ENCODE measurements around the gene MEP1B. TPM values are rescaled to one million over a fixed set of nuclear protein-coding genes. Genes with fewer than 3 reads are reported as not detected.

MEP1B gene
- total RNA-seq, 2 donors from 2014 or later, result not detected

DNA sequence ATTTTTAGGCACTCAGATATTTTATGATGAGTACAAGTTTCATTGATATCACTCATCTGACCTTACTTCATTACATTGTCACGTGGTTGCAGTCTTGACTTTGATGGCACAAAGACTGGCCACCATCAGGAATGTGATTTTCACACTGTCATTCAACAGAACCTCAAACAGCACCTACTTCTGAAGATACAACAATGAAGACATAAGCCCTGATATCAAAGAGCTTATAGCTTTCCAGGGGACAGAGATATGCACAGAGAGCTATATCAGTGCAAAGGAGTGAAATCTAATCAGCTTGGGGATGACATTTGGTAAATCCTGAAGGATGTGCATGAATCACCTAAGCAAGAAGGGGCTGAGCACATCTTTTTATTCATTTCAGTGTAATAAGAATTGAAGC is 72.3 kb downstream of the MEP1B start:
- DNase-seq (no peak), ATAC-seq (no peak)
- no peaks in the 10 kb centered on the region for H3K4me1 ChIP-seq
- H3K4me3 ChIP-seq, result no peak overlapping the region
- H3K27me3 ChIP-seq, result no peaks in the 10 kb centered on the region
- H3K27ac ChIP-seq, result no peak overlapping the region
- intact Hi-C loops (cut with DNase I), result no loop called here
- TF ChIP-seq POLR2A (IDR thresholded peaks at IDR 0.05), result no peak
- TF ChIP-seq, protein P1, sequence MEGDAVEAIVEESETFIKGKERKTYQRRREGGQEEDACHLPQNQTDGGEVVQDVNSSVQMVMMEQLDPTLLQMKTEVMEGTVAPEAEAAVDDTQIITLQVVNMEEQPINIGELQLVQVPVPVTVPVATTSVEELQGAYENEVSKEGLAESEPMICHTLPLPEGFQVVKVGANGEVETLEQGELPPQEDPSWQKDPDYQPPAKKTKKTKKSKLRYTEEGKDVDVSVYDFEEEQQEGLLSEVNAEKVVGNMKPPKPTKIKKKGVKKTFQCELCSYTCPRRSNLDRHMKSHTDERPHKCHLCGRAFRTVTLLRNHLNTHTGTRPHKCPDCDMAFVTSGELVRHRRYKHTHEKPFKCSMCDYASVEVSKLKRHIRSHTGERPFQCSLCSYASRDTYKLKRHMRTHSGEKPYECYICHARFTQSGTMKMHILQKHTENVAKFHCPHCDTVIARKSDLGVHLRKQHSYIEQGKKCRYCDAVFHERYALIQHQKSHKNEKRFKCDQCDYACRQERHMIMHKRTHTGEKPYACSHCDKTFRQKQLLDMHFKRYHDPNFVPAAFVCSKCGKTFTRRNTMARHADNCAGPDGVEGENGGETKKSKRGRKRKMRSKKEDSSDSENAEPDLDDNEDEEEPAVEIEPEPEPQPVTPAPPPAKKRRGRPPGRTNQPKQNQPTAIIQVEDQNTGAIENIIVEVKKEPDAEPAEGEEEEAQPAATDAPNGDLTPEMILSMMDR (IDR thresholded peaks at IDR 0.05), result no peak
- H3K36me3 ChIP-seq (replicated peaks in 1 of 2; ENCODE audit: insufficient read depth in 1 of 2, low read depth in 2 of 2), result no peaks in the 10 kb centered on the region
- 81 to 100% methylated on average over 1 of the region's 1 CpG for WGBS, 2 donors
- H3K9me3 ChIP-seq, result no peaks in the 10 kb centered on the region

DNA sequence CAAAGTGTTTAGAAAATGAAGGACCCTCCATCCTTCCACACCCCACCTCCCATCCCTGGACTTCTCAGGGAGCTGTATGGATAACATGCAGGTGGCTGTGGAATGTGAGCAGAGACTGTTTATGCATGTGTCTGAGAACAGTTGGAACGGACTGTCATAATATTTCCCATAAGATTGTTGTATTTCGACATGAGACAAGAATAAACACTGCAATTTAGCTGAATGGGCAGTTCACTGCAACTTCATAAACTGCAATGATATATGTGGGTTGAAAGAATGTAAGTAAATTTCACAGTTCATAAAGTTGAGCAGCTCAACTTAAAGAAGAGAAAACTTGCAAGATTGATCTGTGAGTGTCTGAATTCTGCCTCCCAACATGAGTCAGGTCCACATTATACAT is 74.6 kb downstream of the MEP1B start:
- H3K36me3 ChIP-seq (replicated peaks in 1 of 2; ENCODE audit: insufficient read depth in 1 of 2, low read depth in 2 of 2), result peaks cover 0 to 17% of the 10 kb centered on the region in 2 donors
- WGBS, 2 donors, result 83 to 84% methylated on average over 2 of the region's 2 CpGs
- no peaks in the 10 kb centered on the region for H3K27me3 ChIP-seq
- no peak overlapping the region for H3K4me3 ChIP-seq
- no peak overlapping the region for H3K27ac ChIP-seq
- DNase-seq (no peak), ATAC-seq (no peak)
- H3K4me1 ChIP-seq, result no peaks in the 10 kb centered on the region
- intact Hi-C loops (cut with DNase I), result no loop called here
- no peaks in the 10 kb centered on the region for H3K9me3 ChIP-seq
- TF ChIP-seq, protein P1 (IDR thresholded peaks at IDR 0.05), result no peak
- TF ChIP-seq POLR2A (IDR thresholded peaks at IDR 0.05), result no peak

DNA sequence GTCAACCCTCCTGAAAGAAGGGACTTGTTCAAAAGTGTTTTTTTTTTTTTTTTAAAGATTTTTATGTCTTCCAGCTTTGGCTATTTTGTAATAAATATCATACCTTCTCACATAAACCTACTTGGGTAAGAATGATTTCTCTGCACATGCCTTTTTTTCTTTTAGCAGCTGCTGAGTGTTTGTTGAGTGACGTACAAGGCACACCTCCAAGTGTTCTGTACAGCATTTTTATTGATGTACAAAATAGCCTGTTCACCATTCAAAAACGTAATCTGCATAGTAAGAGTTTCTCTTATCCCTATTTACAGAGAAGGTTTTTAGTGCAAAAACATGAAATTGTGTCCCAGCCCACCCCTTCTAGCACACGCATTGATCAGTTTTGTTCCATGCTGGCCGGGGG is 77.6 kb downstream of the MEP1B start:
- DNase-seq (no peak), ATAC-seq (no peak)
- no peaks in the 10 kb centered on the region for H3K9me3 ChIP-seq
- H3K27me3 ChIP-seq, result no peaks in the 10 kb centered on the region
- 86 to 91% methylated on average over 4 of the region's 4 CpGs for WGBS, 2 donors
- no peaks in the 10 kb centered on the region for H3K4me1 ChIP-seq
- no peak overlapping the region for H3K27ac ChIP-seq
- TF ChIP-seq, protein P1 (IDR thresholded peaks at IDR 0.05), result no peak
- no peak for TF ChIP-seq POLR2A (IDR thresholded peaks at IDR 0.05)
- peaks cover 0 to 19% of the 10 kb centered on the region in 2 donors for H3K36me3 ChIP-seq (replicated peaks in 1 of 2; ENCODE audit: insufficient read depth in 1 of 2, low read depth in 2 of 2)
- no peak overlapping the region for H3K4me3 ChIP-seq
- intact Hi-C loops (cut with DNase I), result no loop called here

Small RNAs within 50 kb of the gene (small RNA-seq; reads per million reads assigned to genes)
- not detected for gene RF00019
- gene RNA5SP453, result not detected

Other genes with a start within 250 kb of the MEP1B start
- 10 to 100 TPM; 18.7 to 20.8 TPM for gene TRAPPC8, start 246.9 kb upstream of the MEP1B start, total RNA-seq
- gene RNF125, start 171.2 kb upstream of the MEP1B start, total RNA-seq, result 1 to 10 TPM; 2.6 to 4.9 TPM
- gene RNF138, start 98.2 kb upstream of the MEP1B start, total RNA-seq, result 10 to 100 TPM in 1 of 2 donors, 1 to 10 TPM in 1; 5.3 to 10.4 TPM